Heart right ventricle (tissue), 16 donors: Measurements from ENCODE around the gene CEP131. TPM values are rescaled to one million over a fixed set of nuclear protein-coding genes. Genes with fewer than 3 reads are reported as not detected.

ENCODE experiments used
- ATAC-seq, 8 donors: fragments of 200-7000 bp; cut with Tn5 transposase; one replicate each; pipeline ENCODE4 v1.9.1; 2020; ENCODE audit warnings: mild to moderate bottlenecking in 8 of 8, moderate library complexity in 8 of 8, moderate number of reproducible peaks in 1 of 8
- DNase-seq, 2 donors: peaks; one replicate each; pipeline ENCODE4 v3.0.0-alpha.2; 2020
- H3K27ac ChIP-seq, 10 donors: fragments of 200-600 bp; sonication (generic) in 2 of 10; one replicate each; pipeline versions ENCODE4 v1.5.0 to v1.8.0; 2020 to 2022; ENCODE audit warnings: mild to moderate bottlenecking in 3 of 10
- H3K27me3 ChIP-seq, 7 donors: fragments of 200-600 bp; one replicate each; pipeline ENCODE4 v1.8.0; 2021 to 2022; ENCODE audit warnings: mild to moderate bottlenecking in 2 of 7
- H3K36me3 ChIP-seq, 9 donors: fragments of 200-600 bp; sonication (generic) in 1 of 9; one replicate each; pipeline versions ENCODE4 v1.5.0 to v1.8.0; 2020 to 2022; ENCODE audit warnings: mild to moderate bottlenecking in 2 of 9
- H3K4me1 ChIP-seq, 9 donors: fragments of 200-600 bp; sonication (generic) in 1 of 9; one replicate each; pipeline versions ENCODE4 v1.5.0 to v1.8.0; 2020 to 2022; ENCODE audit warnings: mild to moderate bottlenecking in 4 of 9
- H3K4me3 ChIP-seq, 10 donors: fragments of 200-600 bp; sonication (generic) in 2 of 10; one replicate each; pipeline versions ENCODE4 v1.5.0 to v1.8.0; 2020 to 2022; ENCODE audit warnings: mild to moderate bottlenecking in 7 of 10, moderate library complexity in 2 of 10
- H3K9me3 ChIP-seq, 11 donors: fragments of 200-600 bp in 10 of 11; sonication (generic) in 2 of 11; one replicate each; pipeline versions ENCODE4 v1.5.0 to v1.8.0; 2013 to 2022; ENCODE audit warnings: mild to moderate bottlenecking in 2 of 11, control low read depth in 1 of 11, moderate library complexity in 1 of 11
- WGBS, 2 donors: extraction: QIAGEN DNeasy Blood & Tissue Kit; methylation state at CpG; one replicate each; pipeline ENCODE4 v1.1.7; 2013; ENCODE audit warnings: inconsistent platforms in 1 of 2; 5-methylcytosine and 5-hydroxymethylcytosine counted together
- intact Hi-C, 10 donors: fragments of 100-400 bp; cut with DNase I; formaldehyde crosslinking; loops; one replicate each; pipeline versions ENCODE4 v1.11.1 to v1.14.2; 2022
- polyA plus RNA-seq, 2 donors: library from polyadenylated mRNA; stranded (reverse); fragments of 200-250 nt; gene quantifications; one replicate each; pipeline ENCODE4 v1.2.3, GENCODE V29; 2013
- total RNA-seq, 10 donors: library from RNA; stranded (reverse); fragmentation: NEBNext Ultra II Directional in 3 of 10; extraction: Animal tissue kit (Norgen Biotek cat#: 25700) in 3 of 10; gene quantifications; one replicate each; pipeline versions ENCODE4 v1.2.1 to v1.2.4, GENCODE V29; 2021 to 2023
- TF ChIP-seq, protein P1 (sequence below), 9 donors: fragments of 200-600 bp; sonication (generic) in 2 of 9; IDR thresholded peaks; one replicate each; pipeline versions ENCODE4 v1.5.0 to v1.8.0; 2021 to 2022; ENCODE audit warnings: antibody characterized with exemption in 9 of 9, mild to moderate bottlenecking in 5 of 9, moderate library complexity in 1 of 9
- donor health status: Arrhythmogenic right ventricular cardiomyopathy.
- donor health status: ischemic (EF 13 %, LVEDD 7.1; RV severe dilation, severe dysfunction).
- donor health status: healthy with polysubstance abuse.
- donor health status: DM: no; HTN: yes; CAD: no.
- donor health status: DM: no; HTN: no; CAD: no.
- donor health status: ischemic (EF 25% LVEDD 6.9; RV normal size, moderate dysfunction).
- donor health status: ischemic (EF 25% LVEDD 5.7; RV mildly dilated, moderate dysfunction).
- donor health status: healthy.
- donor health status: DM: yes; HTN: yes; CAD: no.
- donor health status: Ischemic cardiomyopathy.
- donor health status: ischemic (EF 35%, LVEDD 5.7; RV mildly dilated, moderate dysfunction).
- donor health status: nonischemic (EF 11% LVEDD 7.7; RV severe dilation, severe dysfunction).
- donor health status: DM: yes; HTN: yes; CAD: no.
- donor health status: PGD.
- donor health status: ischemic (EF 29% LVEDD 5.4; RV normal size, mild dysfunction).
- donor health status: nonischemic (EF 23%, LVEDD 6.1; RV moderate dilation, normal function).

The CEP131 gene
- total and polyA plus RNA-seq, 12 donors = 6.4 to 20.9 (median 8.0) TPM

DNA sequence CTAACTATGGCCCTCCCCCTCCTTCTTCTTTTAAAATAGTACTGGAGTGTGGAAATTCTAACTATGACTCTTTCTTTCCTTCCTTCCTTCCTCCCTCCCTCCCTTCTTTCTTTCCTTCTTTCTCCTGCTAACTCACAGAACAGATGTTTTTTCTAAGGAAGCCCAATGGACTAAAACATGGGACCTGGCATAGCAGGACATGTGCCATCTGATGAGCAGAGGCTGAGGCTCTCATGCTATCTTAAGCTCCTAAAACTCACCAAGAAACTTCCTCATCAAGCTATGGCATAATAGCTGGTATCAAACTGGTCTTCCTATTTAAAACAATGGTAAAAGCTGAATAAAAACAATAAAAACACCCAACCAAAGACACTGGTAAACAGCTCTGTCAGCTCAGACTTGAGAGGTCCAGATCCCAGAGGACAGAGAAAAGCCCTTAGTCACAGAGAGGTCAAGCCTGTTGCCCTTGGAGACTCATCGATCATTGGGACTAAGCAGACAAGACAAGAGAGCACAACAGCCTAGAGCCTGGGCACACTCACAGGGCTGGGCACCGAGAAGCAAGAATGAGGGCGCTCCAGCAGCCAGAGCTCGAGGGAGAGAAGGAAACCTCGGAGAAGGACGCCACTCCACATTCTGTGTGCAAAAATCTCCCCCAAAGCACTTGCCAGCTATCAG lies 44.8 kb upstream of the CEP131 start:
- Histone ChIP-seq H3K4me1 (peaks cover 0 to 24% (median 0%) of the 10 kb centered on the region in 9 donors), H3K27me3 (no peaks in the 10 kb centered on the region), H3K4me3 (no peak overlapping the region), H3K27ac (peak overlapping the region in 1 of 10 donors; percentile 44), H3K9me3 (no peaks in the 10 kb centered on the region), H3K36me3 (peaks cover 0 to 98% (median 24%) of the 10 kb centered on the region in 9 donors)
- ATAC-seq (no peak), DNase-seq (no peak)
- TF ChIP-seq, protein P1, sequence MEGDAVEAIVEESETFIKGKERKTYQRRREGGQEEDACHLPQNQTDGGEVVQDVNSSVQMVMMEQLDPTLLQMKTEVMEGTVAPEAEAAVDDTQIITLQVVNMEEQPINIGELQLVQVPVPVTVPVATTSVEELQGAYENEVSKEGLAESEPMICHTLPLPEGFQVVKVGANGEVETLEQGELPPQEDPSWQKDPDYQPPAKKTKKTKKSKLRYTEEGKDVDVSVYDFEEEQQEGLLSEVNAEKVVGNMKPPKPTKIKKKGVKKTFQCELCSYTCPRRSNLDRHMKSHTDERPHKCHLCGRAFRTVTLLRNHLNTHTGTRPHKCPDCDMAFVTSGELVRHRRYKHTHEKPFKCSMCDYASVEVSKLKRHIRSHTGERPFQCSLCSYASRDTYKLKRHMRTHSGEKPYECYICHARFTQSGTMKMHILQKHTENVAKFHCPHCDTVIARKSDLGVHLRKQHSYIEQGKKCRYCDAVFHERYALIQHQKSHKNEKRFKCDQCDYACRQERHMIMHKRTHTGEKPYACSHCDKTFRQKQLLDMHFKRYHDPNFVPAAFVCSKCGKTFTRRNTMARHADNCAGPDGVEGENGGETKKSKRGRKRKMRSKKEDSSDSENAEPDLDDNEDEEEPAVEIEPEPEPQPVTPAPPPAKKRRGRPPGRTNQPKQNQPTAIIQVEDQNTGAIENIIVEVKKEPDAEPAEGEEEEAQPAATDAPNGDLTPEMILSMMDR (IDR thresholded peaks at IDR 0.05) = no peak
- 88 to 93% methylated on average over 6 of the region's 6 CpGs for WGBS, 2 donors
- intact Hi-C loops = no loop called here

DNA sequence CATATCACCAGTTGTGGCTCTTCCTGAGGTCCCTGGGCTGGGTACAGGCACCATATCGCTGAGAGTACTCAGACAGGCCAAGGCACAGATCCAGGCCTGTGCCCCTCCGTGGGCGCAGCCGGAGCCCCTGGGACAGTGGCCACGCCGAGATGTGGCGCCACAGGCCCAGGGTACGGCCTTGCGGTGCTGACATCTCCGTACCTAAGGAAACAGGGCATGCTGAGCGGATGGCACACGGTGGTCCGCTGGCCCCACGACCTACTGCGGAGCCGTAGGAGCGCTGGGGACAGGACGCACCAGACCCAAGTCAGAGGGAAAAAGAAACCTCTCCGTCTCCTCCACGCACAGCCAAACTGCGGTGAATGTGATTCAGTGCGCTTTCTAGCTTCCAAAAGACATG lies 42.8 kb upstream of the CEP131 start:
- H3K36me3 ChIP-seq = peaks cover 0 to 99% (median 30%) of the 10 kb centered on the region in 9 donors
- peaks cover 0 to 17% (median 0%) of the 10 kb centered on the region in 9 donors for H3K4me1 ChIP-seq
- WGBS, 2 donors = 96 to 98% methylated on average over 22 of the region's 22 CpGs
- TF ChIP-seq, protein P1 (IDR thresholded peaks at IDR 0.05) = no peak
- DNase-seq (no peak), ATAC-seq (no peak)
- no peak overlapping the region for H3K27ac ChIP-seq
- H3K27me3 ChIP-seq = no peaks in the 10 kb centered on the region
- no peak overlapping the region for H3K4me3 ChIP-seq
- intact Hi-C loops = no loop called here
- no peaks in the 10 kb centered on the region for H3K9me3 ChIP-seq

DNA sequence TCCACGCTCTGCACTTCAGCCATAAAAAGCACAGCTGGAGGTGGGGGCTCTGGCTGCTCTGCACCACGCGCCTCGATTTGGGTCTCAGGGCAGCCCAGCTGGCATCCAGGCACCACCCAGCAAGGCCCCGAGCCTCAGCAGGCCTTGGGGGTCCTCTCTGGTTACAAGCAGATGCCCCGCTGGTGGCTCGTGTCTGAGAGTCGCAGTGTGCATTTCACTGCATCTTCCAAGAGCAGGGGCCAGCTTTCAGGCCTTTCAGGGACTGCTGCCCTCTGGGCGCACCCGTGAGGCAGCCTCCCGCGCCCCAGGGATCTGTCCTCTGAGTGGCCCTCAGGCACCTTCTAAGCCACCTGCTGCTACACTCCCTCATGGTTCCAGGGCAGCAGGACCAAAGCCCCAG lies 41.9 kb upstream of the CEP131 start:
- DNase-seq (no peak), ATAC-seq (no peak)
- TF ChIP-seq, protein P1 (IDR thresholded peaks at IDR 0.05) = no peak
- H3K27ac ChIP-seq = no peak overlapping the region
- H3K36me3 ChIP-seq = peaks cover 0 to 99% (median 26%) of the 10 kb centered on the region in 9 donors
- no peaks in the 10 kb centered on the region for H3K27me3 ChIP-seq
- intact Hi-C loops = no loop called here
- no peaks in the 10 kb centered on the region for H3K9me3 ChIP-seq
- WGBS, 2 donors = 96 to 97% methylated on average over 12 of the region's 12 CpGs
- H3K4me3 ChIP-seq = no peak overlapping the region
- peaks cover 0 to 17% (median 0%) of the 10 kb centered on the region in 9 donors for H3K4me1 ChIP-seq

DNA sequence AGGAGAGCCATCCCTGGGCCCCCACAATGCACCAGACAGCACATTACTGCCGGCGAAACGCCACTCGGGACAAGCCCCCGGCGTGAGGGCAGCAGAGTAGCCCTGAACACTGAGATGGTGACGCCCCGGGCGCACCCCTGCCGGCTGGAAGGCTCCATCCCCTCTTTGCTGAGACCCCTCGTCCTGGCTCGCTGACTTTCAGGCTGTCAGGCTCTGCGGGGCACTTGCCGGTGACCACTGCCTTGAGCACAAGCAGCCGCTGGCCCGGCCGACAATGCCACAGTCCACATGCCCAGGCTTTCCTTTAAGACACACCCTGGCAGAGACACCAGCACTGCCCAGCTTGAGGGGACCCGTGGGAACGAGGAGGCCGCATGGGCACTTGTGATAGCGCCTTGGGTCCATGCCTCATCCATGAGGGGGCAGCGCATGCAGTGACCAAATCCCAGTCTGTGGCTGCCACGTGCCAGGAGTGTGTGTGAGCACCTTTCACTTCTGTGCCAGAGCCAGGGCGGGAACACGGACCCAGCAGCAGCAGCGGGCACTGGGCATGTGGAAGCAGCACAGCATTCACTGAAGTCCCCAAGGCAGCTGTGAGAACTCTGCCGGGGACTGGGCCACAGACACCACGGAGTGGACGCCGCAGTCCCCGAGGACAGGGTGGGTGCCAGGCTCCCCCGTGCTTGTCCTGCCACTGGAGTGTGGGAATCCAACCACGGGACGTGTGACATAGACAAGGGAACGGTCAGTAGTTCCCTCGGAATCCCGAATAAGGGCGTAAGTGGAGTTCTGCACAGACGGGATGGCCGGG lies 40.8 kb upstream of the CEP131 start:
- no peak for DNase-seq
- ATAC-seq = no peak
- TF ChIP-seq, protein P1 (IDR thresholded peaks at IDR 0.05) = no peak
- Histone ChIP-seq H3K4me3 (no peak overlapping the region), H3K9me3 (no peaks in the 10 kb centered on the region), H3K27me3 (no peaks in the 10 kb centered on the region), H3K4me1 (peaks cover 0 to 17% (median 0%) of the 10 kb centered on the region in 9 donors), H3K27ac (no peak overlapping the region), H3K36me3 (peaks cover 0 to 99% (median 24%) of the 10 kb centered on the region in 9 donors)
- intact Hi-C loops = no loop called here
- WGBS, 2 donors = 92 to 93% methylated on average over 40 of the region's 40 CpGs
